HCT116 (cell line): ENCODE results near the gene TCAF2. TPM values are rescaled to one million over a fixed set of nuclear protein-coding genes. Genes with fewer than 3 reads are reported as not detected.
"Not testable (repeated sequence)": the region's sequence is repeated elsewhere in the genome, so short reads cannot be mapped to it uniquely, and the experiment has no call there.

Experiments used
- ATAC-seq: fragments of 200-7000 bp; cut with Tn5 transposase; 2 replicates; pipeline ENCODE4 v1.9.1; 2020; ENCODE audit warnings: mild to moderate bottlenecking, moderate library complexity
- BruUV-seq: library from RNA; stranded (reverse); fragments of 400-500 nt; replicated peaks from 2 replicates; lab custom pipeline; 2021; lab: Mats Ljungman, UMichigan
- CTCF ChIA-PET: fragments of 300-600 bp; sonication (Branson Sonifier 250); formaldehyde crosslinking; loops from one replicate; lab custom pipeline; 2021; ENCODE audit warnings: antibody characterized with exemption; lab: Charles Lee
- POLR2A ChIA-PET: fragments of 300-600, 350-600 bp; sonication (Branson Sonifier 250); formaldehyde crosslinking; loops from one replicate; lab custom pipeline; 2021; ENCODE audit warnings: antibody characterized with exemption; lab: Charles Lee
- RAD21 ChIA-PET, 2 experiments: fragments of 300-600 bp; sonication (Branson Sonifier 250); formaldehyde crosslinking; loops; one replicate each; lab custom pipeline; 2023; ENCODE audit warnings: low total read pairs in 2 of 2; ENCODE audit not compliant: uncharacterized antibody in 2 of 2, unreplicated experiment in 2 of 2, low non-redundant PET in 1 of 2; lab: Charles Lee
- DNase-seq: peaks from one replicate; pipeline ENCODE4 v3.0.0-alpha.2; 2010; ENCODE audit warnings: low read depth, low spot score
- H2AFZ ChIP-seq: fragments of 200-600 bp; shearing (Covaris generic), sonication (generic); 2 replicates; pipeline ENCODE4 v1.6.1; 2017; ENCODE audit warnings: low read depth, mixed run types, mixed read lengths, antibody characterized with exemption, low read length; ENCODE audit not compliant: poor library complexity, severe bottlenecking
- H3K27ac ChIP-seq: 2 replicates; pipeline ENCODE4 v1.5.1; 2012; ENCODE audit warnings: low read depth, low read length
- H3K27me3 ChIP-seq: fragments of 200-600 bp; sonication (generic); 2 replicates; pipeline ENCODE4 v1.6.1; 2016; ENCODE audit warnings: mixed run types, low read length, mixed read lengths; ENCODE audit not compliant: insufficient read depth
- H3K36me3 ChIP-seq, 2 experiments: fragments of 200-500 bp in 1 of 2; fragments of 200-600 bp in 1 of 2; sonication (Bioruptor generic) in 1 of 2; sonication (generic) in 1 of 2; 2 replicates each; pipeline versions ENCODE4 v1.5.1 to v1.6.1; 2014 to 2016; ENCODE audit warnings: low read length in 2 of 2, inconsistent platforms in 1 of 2, mixed read lengths in 1 of 2, mixed run types in 1 of 2; ENCODE audit not compliant: insufficient read depth in 2 of 2, control insufficient read depth in 1 of 2
- H3K4me1 ChIP-seq, 2 experiments: fragments of 200-600 bp in 1 of 2; sonication (generic) in 1 of 2; 2 replicates each; pipeline versions ENCODE4 v1.5.1 to v1.6.1; 2012 to 2017; ENCODE audit warnings: low read length in 2 of 2, inconsistent platforms in 1 of 2, mild to moderate bottlenecking in 1 of 2, mixed read lengths in 1 of 2, mixed run types in 1 of 2, moderate library complexity in 1 of 2; ENCODE audit not compliant: insufficient read depth in 2 of 2, control insufficient read depth in 1 of 2
- H3K4me2 ChIP-seq: fragments of 200-600 bp; sonication (generic); 2 replicates; pipeline ENCODE4 v1.6.1; 2017; ENCODE audit warnings: mixed run types, low read length, mixed read lengths
- H3K4me3 ChIP-seq, 2 experiments: fragments of 200-600 bp in 1 of 2; sonication (generic) in 1 of 2; replicated peaks in 1 of 2; 2 replicates each; pipeline ENCODE4 v1.5.1; 2011 to 2016; ENCODE audit warnings: low read length in 2 of 2, control low read depth in 1 of 2, low read depth in 1 of 2, mild to moderate bottlenecking in 1 of 2, mixed read lengths in 1 of 2, mixed run types in 1 of 2
- H3K79me2 ChIP-seq: fragments of 200-600 bp; sonication (generic); 2 replicates; pipeline ENCODE4 v1.6.1; 2017; ENCODE audit warnings: mild to moderate bottlenecking, mixed run types, low read length, moderate library complexity, mixed read lengths; ENCODE audit not compliant: insufficient read depth
- H3K9ac ChIP-seq: fragments of 200-600 bp; sonication (generic); 2 replicates; pipeline ENCODE4 v1.6.1; 2016; ENCODE audit warnings: low read length, mixed read lengths
- H3K9me2 ChIP-seq: fragments of 200-600 bp; sonication (generic), shearing (Covaris generic); 2 replicates; pipeline ENCODE4 v1.6.1; 2017; ENCODE audit warnings: mixed run types, mild to moderate bottlenecking, moderate library complexity; ENCODE audit not compliant: insufficient read depth
- H3K9me3 ChIP-seq, 2 experiments: fragments of 200-500 bp in 1 of 2; fragments of 200-600 bp in 1 of 2; sonication (Bioruptor generic) in 1 of 2; sonication (generic) in 1 of 2; 2 replicates each; pipeline ENCODE4 v1.6.1; 2014 to 2017; ENCODE audit warnings: low read length in 2 of 2, mixed read lengths in 2 of 2, inconsistent platforms in 1 of 2, low read depth in 1 of 2, mild to moderate bottlenecking in 1 of 2, mixed run types in 1 of 2, moderate library complexity in 1 of 2; ENCODE audit not compliant: control insufficient read depth in 1 of 2, insufficient read depth in 1 of 2
- H4K20me1 ChIP-seq: fragments of 200-600 bp; sonication (generic), shearing (Covaris generic); 2 replicates; pipeline ENCODE4 v1.6.1; 2017; ENCODE audit warnings: mixed run types, mild to moderate bottlenecking, moderate library complexity; ENCODE audit not compliant: insufficient read depth
- intact Hi-C: fragments of 100-400 bp; cut with micrococcal nuclease; formaldehyde crosslinking; loops from 2 replicates; pipeline ENCODE4 v1.10.0; 2022
- total RNA-seq: library from RNA; stranded (reverse); gene quantifications from one replicate; pipeline ENCODE4 v1.2.1, GENCODE V29; 2021; ENCODE audit not compliant: unreplicated experiment

TCAF2 gene
- total RNA-seq, 1 experiment from 2014 or later: 1.3 TPM

DNA sequence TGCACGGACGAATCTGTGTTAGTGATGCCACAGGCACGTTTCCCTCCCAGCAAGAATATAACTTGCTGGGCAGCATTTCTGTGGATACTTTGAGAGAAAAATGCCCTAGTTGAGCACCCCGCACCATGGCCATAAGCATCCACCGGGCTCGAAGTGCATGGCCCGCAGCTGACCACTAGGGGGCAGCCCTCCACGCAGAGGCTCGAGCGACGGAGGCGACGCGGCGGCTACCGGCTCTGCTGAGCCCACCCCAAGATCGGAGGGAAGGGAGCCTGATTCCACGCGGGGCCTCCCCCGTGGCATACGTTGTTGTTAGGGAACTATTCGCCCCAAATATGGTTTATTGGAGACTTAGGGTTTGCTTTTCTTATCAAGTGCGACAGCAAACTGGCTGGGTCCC is 716 bp upstream of the TCAF2 start:
- RAD21 ChIA-PET, H3K79me2 ChIP-seq, DNase-seq, H3K9me3 ChIP-seq, H3K4me3 ChIP-seq, H2AFZ ChIP-seq, H3K4me1 ChIP-seq, BruUV-seq, POLR2A ChIA-PET, H3K9ac ChIP-seq, intact Hi-C loops, H3K4me2 ChIP-seq, CTCF ChIA-PET, H3K27ac ChIP-seq, H3K36me3 ChIP-seq, H3K9me2 ChIP-seq, H3K27me3 ChIP-seq, H4K20me1 ChIP-seq: not testable (repeated sequence)
- peak; percentile 56 for ATAC-seq

DNA sequence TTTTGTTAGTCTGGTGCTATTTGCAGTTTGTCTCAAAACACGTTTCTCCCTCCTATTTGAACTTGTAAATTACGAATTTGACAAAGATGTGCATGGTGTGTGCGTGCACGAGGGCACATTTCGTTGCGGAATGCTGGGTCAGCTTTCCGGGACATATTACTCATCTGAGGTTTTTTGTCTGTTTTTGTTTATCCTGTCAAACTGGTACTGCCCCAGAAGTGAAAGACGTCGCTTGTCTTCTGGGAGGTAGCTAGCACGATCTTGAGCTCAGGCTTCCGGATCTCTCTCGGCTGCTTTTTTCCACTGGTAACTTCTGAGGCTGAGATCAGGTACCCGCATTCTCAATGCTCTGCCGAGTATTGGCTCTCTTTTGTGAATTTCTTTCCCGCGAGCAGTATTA is 401 bp downstream of the TCAF2 start:
- H3K4me2 ChIP-seq, intact Hi-C loops, RAD21 ChIA-PET: not testable (repeated sequence)

DNA sequence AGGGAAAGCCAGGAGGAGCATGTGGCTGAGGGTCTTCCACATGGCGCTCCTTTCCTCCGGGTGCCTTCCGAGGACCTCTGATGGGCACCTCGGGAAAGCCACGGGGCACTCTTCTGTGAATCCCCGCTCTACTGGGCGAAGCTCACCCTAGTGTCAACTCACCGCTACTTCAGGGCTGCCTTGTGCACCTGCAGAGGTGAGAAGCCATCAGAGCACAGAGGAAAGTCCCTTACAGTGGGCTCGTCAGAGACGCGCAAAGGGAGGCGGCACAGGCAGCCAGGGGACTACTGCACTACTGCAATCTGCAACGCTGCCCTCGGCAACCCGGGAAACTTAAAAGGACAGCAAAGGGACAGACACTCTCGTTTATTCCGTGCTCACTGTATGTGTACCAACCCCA is 1.4 kb downstream of the TCAF2 start:
- H3K27ac ChIP-seq, H4K20me1 ChIP-seq, H2AFZ ChIP-seq, H3K9me2 ChIP-seq, intact Hi-C loops, H3K36me3 ChIP-seq, H3K4me3 ChIP-seq, H3K4me1 ChIP-seq, BruUV-seq, H3K9me3 ChIP-seq, H3K79me2 ChIP-seq, DNase-seq, H3K27me3 ChIP-seq, H3K9ac ChIP-seq, POLR2A ChIA-PET, RAD21 ChIA-PET, CTCF ChIA-PET, H3K4me2 ChIP-seq: not testable (repeated sequence)
- ATAC-seq: 0 out of 2 replicates have a peak, but pooled peaks have one; percentile 10

More for the DNA sequence above, 401 bp downstream of the TCAF2 start:
- POLR2A ChIA-PET, H4K20me1 ChIP-seq, H3K9ac ChIP-seq, BruUV-seq, H3K9me2 ChIP-seq, H3K79me2 ChIP-seq, H3K27me3 ChIP-seq, DNase-seq, H3K4me3 ChIP-seq, H3K4me1 ChIP-seq, H3K27ac ChIP-seq, H3K36me3 ChIP-seq, ATAC-seq, H2AFZ ChIP-seq, H3K9me3 ChIP-seq, CTCF ChIA-PET: not testable (repeated sequence)

DNA sequence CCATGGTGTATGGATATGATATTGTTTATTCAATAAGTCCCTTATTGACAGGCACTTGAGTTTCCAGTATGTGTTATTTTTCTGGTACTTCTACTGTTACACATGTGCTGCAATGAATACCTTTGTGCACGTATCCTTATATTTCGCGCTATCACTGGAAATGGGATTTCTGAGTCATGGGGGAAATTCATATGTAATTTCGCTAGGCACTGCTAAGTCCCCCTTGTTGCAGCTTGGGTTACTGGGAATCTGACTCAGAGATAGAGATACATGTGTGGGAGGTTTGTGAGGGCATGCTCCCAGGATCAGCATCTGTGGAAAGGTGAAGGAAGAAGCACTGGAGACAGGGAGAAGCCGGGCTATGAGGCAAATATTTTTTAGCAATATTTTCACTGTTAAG is 9.9 kb downstream of the TCAF2 start:
- H3K9me2 ChIP-seq, H3K9ac ChIP-seq, H3K4me1 ChIP-seq, BruUV-seq, RAD21 ChIA-PET, POLR2A ChIA-PET, ATAC-seq, H2AFZ ChIP-seq, H3K27ac ChIP-seq, H3K36me3 ChIP-seq, intact Hi-C loops, H3K4me2 ChIP-seq, H3K9me3 ChIP-seq, H4K20me1 ChIP-seq, H3K4me3 ChIP-seq, H3K27me3 ChIP-seq, H3K79me2 ChIP-seq, CTCF ChIA-PET, DNase-seq: not testable (repeated sequence)
